Measurements from ENCODE around the gene PRX. TPM values are rescaled to one million over a fixed set of nuclear protein-coding genes. Genes with fewer than 3 reads are reported as not detected.

PRX gene
- total and polyA plus RNA-seq, 9 donors, result 1.7 to 8.8 (median 6.9) TPM

DNA sequence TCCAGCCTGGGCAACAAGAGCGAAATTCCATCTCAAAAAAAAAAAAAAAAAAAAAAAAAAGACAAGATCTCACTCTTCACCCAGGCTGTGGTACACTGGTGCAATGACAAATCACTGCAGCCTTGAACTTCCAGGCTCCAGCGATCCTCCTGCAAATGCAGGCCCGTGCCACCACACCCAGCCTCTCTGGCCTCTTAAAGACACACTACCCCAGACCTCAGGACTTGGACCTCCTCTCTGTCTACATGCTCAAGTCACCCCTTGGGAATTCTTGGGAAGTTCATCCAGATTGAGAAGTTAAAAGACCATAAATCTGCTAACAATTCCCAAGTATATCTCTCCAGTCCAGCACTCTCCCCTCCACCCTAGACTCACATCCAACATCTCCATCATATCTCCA, 12.6 kb downstream of the PRX start:
- H3K36me3 ChIP-seq, result no peaks in the 10 kb centered on the region
- H3K27me3 ChIP-seq, result no peaks in the 10 kb centered on the region
- 6 to 40% (median 37%) methylated on average over 2 to 3 of the region's 3 CpGs for whole genome bisulfite sequencing, 3 donors
- H3K4me1 ChIP-seq (ENCODE audit: insufficient read depth), result peaks cover 5% of the 10 kb centered on the region
- no peak for DNase-seq
- no peaks in the 10 kb centered on the region for H3K9me3 ChIP-seq
- no peak for TF ChIP-seq CTCF (IDR thresholded peaks at IDR 0.05)
- TF ChIP-seq POLR2A (IDR thresholded peaks at IDR 0.05), result no peak
- no peak for TF ChIP-seq EP300 (IDR thresholded peaks at IDR 0.05)
- intact Hi-C loops (cut with DNase I), result no loop called here
- H3K27ac ChIP-seq, result no peak overlapping the region
- no peak overlapping the region for H3K4me3 ChIP-seq

DNA sequence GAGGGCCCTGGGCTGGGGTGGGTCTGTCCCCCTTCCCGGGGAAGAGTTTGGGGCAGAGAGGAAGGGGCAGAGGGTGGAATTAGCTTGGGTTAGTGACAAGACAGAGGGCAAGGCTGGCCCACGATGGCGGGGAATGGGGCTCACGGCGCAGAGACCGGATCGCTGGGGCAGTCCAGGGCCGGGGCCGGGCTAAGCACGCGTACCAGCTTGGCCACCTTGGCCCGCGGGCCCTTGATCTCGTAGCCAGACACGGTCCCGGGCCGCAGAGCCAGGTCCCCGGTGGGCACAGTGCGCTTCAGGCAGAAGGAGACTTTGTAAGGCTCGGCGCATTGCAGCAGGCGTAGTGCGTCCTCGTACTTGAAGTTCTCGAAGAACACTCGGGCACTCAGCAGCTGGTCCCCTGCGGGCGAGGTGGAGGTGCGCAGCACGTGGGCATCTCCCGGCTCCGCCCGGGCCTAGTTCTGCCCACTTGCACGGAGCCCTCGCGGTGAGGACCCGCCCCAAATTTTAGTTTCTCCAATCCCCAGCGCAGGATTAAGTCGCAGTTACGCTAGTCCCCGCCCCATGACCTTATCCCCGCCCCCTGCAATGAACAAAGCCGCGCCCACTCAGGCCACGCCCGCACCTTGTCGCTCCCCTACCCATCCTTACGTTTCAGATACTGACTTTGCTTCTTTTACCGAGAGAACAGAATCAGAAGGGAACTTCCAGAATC, 14.6 kb downstream of the PRX start:
- intact Hi-C loops (cut with DNase I), result no loop called here

DNA sequence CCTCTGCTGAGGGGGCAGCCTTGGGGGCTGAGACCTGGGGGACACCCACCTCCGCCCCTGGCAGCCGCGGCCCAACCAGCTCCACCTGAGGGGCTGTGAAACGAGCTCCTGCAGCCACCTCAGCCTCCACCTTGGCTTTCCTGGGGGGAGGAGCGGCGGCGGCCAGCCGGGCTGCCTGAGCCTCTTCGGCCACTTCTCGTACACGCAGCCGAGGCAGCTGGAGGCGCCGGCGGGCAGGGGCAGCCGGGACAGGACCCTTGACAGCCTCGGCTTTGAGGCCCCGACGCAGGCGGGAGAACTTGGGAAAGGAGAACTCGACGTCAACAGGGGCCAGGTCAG, 15.6 kb downstream of the PRX start:
- Histone ChIP-seq H3K27ac (no peak overlapping the region), H3K9me3 (no peaks in the 10 kb centered on the region), H3K27me3 (no peaks in the 10 kb centered on the region), H3K4me1 (ENCODE audit: insufficient read depth) (peaks cover 7% of the 10 kb centered on the region), H3K36me3 (no peaks in the 10 kb centered on the region), H3K4me3 (no peak overlapping the region)
- TF ChIP-seq CTCF (IDR thresholded peaks at IDR 0.05), result no peak
- no peak for TF ChIP-seq POLR2A (IDR thresholded peaks at IDR 0.05)
- no peak for TF ChIP-seq EP300 (IDR thresholded peaks at IDR 0.05)
- intact Hi-C loops (cut with DNase I), result no loop called here
- DNase-seq, result peak in 1 of 5 donors; percentile 31
- WGBS, 3 donors, result 91 to 93% (median 91%) methylated on average over 20 to 22 of the region's 22 CpGs

More for the DNA sequence above, 14.6 kb downstream of the PRX start:
- H3K4me3 ChIP-seq, result no peak overlapping the region
- peaks cover 5% of the 10 kb centered on the region for H3K4me1 ChIP-seq (ENCODE audit: insufficient read depth)
- peak; percentile 61 to 83 (median 70) for DNase-seq
- H3K36me3 ChIP-seq, result no peaks in the 10 kb centered on the region
- H3K27me3 ChIP-seq, result no peaks in the 10 kb centered on the region
- 34 to 42% (median 40%) methylated on average over 49 of the region's 49 CpGs for WGBS, 3 donors
- peak overlapping the region in 1 of 2 donors; percentile 21 for H3K27ac ChIP-seq
- no peak for TF ChIP-seq POLR2A (IDR thresholded peaks at IDR 0.05)
- no peak for TF ChIP-seq EP300 (IDR thresholded peaks at IDR 0.05)
- no peak for TF ChIP-seq CTCF (IDR thresholded peaks at IDR 0.05)
- H3K9me3 ChIP-seq, result no peaks in the 10 kb centered on the region

- no peaks in the 10 kb centered on the region for H3K9me3 ChIP-seq
- intact Hi-C loops (cut with DNase I), result no loop called here
- TF ChIP-seq CTCF (IDR thresholded peaks at IDR 0.05) (no peak), POLR2A (IDR thresholded peaks at IDR 0.05) (no peak), EP300 (IDR thresholded peaks at IDR 0.05) (no peak)
- peaks cover 7% of the 10 kb centered on the region for H3K4me1 ChIP-seq (ENCODE audit: insufficient read depth)
- no peaks in the 10 kb centered on the region for H3K27me3 ChIP-seq
- no peak overlapping the region for H3K27ac ChIP-seq
- no peak for DNase-seq
- H3K36me3 ChIP-seq, result no peaks in the 10 kb centered on the region
- H3K4me3 ChIP-seq, result no peak overlapping the region
- 88 to 95% (median 90%) methylated on average over 15 to 20 of the region's 20 CpGs for WGBS, 3 donors
Observed at GRCh38 chr19:40396886-40397567, 16.2 kb downstream of the PRX start.
